GM21447 (cell line): Measurements from ENCODE around the gene GRID1.

Experiments
- ATAC-seq: cut with Tn5 transposase; IDR thresholded peaks from one replicate; pipeline ENCODE4 v1.9.1; 2021; ENCODE audit not compliant: unreplicated experiment

The GRID1 gene

DNA sequence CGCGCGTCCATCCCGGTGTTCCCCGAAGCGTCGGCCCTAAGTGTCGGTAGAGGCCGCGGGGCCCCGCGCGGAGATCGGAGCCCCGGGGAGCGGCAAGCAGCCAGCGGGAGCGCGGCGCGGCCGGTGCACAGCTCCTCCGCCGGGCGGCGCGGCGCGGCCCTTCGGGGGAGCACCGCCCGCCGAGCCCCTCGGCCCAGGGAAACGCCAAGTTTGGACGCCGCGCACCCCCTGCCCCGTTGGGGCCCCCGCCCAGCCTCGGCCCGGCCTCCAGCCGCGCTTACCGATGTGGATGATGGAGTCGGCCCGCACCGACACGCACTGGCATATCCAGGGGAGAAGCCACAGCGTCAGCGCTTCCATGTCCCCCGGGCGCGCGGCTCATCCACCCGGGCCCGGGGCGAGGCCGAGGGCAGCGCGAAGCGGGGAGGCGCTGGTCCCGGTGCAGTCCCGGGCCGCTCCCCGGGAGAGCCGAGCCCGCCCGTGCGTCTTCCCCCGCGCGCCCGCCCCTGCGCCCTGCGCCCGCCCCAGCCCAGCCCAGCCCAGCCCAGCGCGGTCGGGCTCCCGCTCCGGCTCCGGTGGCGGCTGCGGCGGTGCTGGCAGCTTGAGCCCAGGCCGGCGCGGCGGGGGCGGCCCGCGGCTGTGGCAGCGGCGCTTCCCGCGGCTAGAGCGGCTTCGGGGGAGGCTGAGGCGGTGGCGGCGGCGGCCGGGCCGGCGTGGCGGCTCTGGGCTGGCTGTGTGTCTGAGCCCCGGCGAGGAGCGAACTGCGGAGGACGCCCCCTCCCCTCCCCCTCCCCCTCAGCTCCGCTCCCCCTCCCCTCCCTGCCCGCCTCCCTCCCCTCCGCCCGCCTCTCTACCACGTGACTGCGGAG is at the start of gene GRID1:
Gene GRID1 (minus strand): TSS at position 763 of the 869 bp plus-strand sequence.
- no peak for ATAC-seq

DNA sequence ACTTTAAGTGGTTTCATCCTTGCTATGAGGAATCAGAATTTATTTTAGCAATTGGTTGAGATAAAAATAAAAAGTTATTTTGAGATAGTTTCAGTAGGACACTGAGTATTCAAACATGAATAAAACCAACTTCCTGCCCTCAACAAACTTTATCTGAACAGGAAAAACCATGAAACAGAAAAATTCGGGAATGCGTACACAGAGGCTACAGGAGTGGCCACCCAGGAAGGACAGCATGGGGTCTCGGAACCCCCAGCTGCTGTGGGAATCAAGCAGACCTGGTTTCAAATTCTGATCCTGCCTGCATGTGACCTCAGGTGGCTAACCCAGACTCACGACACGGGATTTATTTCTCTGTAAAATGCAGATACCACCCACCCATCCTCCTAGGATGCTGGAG is 49.0 kb upstream of the GRID1 start:
- ATAC-seq, result no peak

GRCh38 chr10:86415116-86415515 is 48.5 kb upstream of the GRID1 start:
- ATAC-seq, result no peak

DNA sequence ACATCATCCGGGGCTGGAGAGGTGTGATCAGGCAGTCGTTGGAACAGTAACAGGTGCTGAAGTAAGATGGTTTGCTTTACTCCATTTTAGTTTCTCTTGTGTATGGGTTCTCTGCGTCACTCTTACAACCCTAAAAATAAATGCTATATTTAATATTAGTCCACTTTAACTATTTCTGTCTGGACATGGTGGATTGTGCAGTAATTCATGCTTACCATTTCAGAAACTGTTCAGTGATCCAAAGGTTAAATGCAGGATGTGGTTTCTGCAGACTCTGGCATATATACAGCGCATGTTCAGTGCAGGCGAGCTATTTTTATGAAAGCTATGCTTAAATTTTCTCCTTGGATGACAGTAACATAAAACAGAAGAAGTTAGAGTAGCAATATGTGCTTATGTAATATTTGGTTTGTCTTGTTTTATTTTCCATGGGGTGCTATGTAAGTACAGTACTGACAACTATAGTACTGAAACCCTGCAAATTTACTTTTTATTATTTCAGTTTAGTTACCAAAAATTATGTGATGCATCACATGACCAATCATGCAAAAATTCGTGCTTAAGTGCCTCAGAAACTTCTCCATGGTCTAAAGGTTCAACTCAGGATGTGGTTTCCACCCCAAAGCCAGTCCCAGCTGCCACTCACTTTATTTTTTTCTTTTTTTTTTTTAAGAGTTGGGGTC is 46.6 kb upstream of the GRID1 start:
- peak; percentile 72 for ATAC-seq

GRCh38 chr10:86411852-86412560 is 45.4 kb upstream of the GRID1 start:
- ATAC-seq, result no peak

GRCh38 chr10:86411281-86411841 is 44.8 kb upstream of the GRID1 start:
- ATAC-seq, result peak; percentile 58

DNA sequence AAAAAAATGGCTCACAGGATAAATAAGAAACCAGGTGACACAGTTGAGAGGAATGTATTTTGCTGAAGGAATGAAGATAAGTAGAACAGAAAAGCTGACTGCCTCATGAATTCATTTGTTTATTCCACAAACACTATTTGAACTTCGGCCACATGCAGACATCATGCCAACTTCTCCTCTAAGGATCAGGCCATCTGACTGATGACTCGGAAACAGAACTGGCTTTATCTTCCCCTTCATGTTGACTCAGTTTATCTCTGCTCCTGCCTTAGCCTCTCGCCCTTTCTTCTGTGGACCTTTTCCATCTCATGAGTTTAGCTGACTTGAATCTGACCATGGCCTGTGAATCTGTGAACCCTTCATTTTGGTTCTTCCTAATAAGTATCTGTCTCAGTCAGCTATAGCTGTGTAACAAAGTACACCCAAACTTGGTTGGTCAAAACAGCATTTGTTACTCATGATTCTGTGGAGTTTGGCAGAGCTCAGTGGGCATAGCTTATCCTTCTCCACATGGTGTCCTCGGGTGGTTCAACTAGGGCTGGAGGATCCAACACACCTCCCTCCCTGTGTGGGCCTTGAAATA is 44.0 kb upstream of the GRID1 start:
- no peak for ATAC-seq

- no peak for ATAC-seq
These were observed 42.6 kb upstream of the GRID1 start for GRCh38 chr10:86409183-86409582.

- ATAC-seq, result no peak
These were observed 36.7 kb upstream of the GRID1 start for GRCh38 chr10:86403183-86403797.

- ATAC-seq, result no peak
These were observed 35.8 kb upstream of the GRID1 start for GRCh38 chr10:86402283-86402941.

GRCh38 chr10:86401588-86402282 is 35.1 kb upstream of the GRID1 start:
- ATAC-seq, result no peak

DNA sequence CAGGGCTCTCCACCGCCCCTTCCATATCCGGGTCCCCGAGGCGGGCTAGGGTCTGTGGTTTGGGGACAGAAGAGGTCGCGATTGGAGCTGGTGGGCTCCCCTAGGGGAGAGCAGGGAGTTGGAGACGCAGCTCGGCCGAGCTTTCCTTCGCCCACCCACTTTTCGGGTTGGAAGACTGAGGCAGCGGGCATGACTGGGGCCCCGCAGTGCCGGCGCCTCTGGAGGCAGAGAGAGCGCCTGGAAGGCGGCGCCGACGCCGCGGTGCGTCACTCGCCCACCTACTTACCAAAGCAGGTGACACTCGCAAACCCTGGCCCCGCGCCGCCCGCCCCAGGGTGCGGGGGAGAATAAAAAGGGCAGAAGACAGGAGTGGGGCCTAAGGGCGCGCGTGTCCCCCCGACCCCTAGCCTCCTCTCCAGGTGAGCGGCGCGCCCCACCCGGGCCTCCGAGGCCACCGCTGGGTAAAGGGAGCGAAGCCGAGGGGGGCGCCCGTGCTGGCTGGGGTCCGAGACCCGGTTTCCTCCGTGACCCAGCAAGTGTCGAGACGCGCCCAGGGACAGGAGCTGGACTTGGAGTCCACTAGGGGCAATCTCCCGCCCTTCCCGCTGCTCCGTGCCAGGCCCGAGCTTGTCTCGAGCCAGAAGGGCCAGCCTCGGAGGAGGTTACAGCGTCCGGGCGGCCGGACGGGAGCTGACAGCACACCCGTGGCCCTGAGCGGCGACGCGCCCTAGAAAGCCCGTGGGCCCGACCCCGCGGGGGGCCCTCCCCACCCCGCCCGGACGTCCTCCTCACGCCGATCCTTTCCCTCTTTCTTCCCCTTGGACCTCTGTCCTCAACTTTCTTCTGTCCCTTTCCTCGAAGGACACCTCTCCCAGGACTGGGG is 34.4 kb upstream of the GRID1 start:
- ATAC-seq, result peak; percentile 36

- peak; percentile 82 for ATAC-seq
These were observed 33.5 kb upstream of the GRID1 start for GRCh38 chr10:86399879-86400704.

- ATAC-seq, result no peak
These were observed 32.9 kb upstream of the GRID1 start for GRCh38 chr10:86399514-86399878.

- ATAC-seq, result no peak
These were observed 30.5 kb upstream of the GRID1 start for GRCh38 chr10:86397120-86397519.

GRCh38 chr10:86393862-86394455 is 27.4 kb upstream of the GRID1 start:
- no peak for ATAC-seq

DNA sequence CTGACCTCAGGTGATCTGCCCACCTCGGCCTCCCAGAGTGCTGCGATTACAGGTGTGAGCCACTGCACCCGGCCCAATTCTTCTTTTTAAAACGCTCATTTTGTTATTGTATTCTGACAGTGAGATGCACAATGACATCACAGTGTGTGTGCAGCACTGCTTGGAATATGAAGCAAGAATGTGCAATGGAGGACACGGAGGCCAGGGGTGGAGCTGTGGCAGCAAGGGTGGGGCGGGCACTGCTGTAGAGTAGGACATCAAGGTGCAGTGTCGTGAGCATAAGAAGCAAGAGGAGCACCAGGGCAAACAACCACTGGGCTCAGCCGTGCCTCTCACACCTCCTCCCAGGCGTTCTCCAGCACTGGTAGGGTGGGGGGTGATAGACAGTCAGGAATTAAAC is 26.8 kb upstream of the GRID1 start:
- no peak for ATAC-seq
